Kidney tubule cell (primary cell): ENCODE measurements around the gene TLR1.
"Not testable (repeated sequence)": the region's sequence is repeated elsewhere in the genome, so short reads cannot be mapped to it uniquely, and the experiment has no call there.

ENCODE experiments used
- DNase-seq: peaks from one replicate; pipeline ENCODE4 v3.0.0-alpha.2; 2018; ENCODE audit warnings: low spot score

The TLR1 gene

GRCh38 chr4:38804654-38805295 lies at the start of gene TLR1:
TLR1 (minus strand) TSS chr4:38804791; CDS start chr4:38798831, 5,960 bp downstream.
- peak; percentile 76 for DNase-seq

- DNase-seq, result no peak
Measured at GRCh38 chr4:38846015-38846414, 41.4 kb upstream of the TLR1 start.

- no peak for DNase-seq
Measured at GRCh38 chr4:38842994-38843393, 38.4 kb upstream of the TLR1 start.

DNA sequence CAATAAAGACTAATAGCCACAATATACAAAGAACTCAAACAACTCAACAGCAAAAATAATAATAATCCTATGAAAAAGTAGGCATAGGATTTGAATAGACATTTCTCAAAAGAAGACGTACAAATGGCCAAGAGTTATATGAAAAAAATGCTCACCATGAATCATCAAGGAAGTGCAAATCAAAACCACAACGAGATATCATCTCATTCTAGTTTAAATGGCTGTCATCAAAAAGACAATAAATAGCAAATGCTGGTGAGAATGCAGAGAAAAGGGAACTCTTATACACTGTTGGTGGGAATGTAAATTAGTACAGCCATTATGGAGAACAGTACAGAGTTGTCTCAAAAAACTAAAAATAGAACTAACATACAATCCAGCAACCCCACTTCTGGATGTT lies 33.3 kb upstream of the TLR1 start:
- no peak for DNase-seq

DNA sequence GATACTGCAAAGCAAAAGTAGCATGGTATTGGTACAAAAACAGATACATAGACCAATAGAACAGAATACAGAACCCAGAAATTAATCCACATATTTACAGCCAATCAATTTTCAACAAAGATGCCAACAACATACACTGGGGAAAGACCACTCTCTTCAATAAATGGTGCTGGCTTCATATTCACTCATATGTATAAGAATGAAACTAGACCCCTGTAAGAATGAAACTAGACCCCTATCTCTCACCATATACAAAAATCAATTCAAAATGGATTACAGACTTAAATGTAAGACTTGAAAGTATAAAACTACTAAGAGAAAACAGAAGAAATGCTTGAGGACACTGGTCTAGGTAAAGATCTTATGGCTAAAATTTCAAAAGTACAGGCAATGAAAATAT lies 32.7 kb upstream of the TLR1 start:
- DNase-seq, result no peak

DNA sequence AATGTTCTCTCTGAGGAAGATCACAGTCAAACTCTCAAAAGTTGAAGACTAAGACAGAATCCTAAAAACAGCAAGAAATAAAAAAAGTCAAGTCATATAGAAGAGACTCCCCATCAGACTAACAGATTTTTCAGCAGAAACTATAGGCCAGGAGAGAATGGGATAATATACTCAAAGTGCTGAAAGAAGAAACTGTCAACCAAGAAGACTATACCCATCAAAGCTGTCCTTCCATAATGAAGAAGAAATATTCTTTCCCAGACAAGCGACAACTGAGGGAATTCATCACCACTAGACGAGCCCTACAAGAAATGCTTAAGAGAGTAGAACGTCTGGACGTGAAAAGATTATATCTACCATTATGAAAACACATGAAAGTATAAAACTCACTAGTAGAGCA lies 30.0 kb upstream of the TLR1 start:
- no peak for DNase-seq

DNA sequence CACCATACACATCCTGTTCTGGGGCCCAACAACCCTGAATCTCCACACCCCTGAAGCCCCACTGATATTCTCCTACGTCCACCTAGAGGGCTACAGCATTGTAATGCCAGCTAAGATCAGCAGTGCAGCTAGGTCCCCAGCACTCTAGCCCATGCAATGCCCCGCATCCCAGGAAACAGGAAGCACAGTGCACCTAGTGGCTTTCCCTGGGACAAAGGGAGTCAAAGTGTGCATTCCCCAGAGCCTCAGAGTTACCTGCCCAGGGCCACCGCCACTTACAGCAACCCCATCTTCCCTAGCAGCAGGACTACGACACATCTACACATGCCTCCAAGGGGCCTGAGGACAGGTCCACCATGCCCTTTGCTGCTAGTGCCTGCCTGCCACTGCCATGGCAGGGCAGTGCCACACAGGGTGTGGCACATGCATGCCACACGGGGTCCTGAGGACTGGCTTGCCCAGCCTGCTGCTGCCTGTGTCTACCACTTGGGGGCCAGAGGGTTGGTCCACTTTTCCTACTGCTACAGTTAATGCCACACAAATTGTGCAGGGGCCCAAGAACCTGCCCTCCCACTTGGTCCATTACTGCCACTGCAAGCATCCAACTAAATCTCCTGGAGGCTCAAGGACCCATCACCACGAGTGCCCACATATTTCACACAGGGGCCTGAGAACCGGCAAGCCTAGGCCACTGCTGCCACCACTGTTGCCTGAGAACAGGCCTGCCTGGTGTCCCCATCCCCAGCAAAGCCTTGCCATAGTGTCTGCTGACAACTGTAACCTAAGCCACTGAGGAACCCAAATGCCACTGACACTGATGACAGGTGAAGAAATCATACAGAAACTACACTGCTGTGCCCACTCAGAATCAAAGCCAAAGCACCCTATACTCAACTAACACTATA lies 28.3 kb upstream of the TLR1 start:
- no peak for DNase-seq

GRCh38 chr4:38832206-38832605 lies 27.6 kb upstream of the TLR1 start:
- DNase-seq, result no peak

- no peak for DNase-seq
Measured at GRCh38 chr4:38831653-38832052, 27.1 kb upstream of the TLR1 start.

DNA sequence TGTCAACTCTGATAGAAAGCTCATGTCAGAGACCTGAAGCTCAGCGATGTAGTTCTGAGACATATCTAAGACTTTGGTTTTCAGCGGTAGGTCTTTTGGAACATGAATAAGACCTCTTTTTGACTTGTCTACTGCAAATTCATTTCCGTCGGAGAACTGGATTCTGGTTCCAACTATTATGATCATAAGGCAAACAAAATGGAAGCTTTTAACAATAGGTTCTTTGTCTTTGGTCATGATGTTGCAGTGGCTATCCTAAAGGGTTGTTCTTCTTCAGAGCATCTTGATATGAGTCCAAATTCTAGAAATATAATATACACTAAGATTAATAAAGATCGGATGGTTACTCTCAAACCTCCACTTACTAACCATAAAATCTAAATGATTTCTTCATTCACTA lies 24.6 kb upstream of the TLR1 start:
- no peak for DNase-seq

DNA sequence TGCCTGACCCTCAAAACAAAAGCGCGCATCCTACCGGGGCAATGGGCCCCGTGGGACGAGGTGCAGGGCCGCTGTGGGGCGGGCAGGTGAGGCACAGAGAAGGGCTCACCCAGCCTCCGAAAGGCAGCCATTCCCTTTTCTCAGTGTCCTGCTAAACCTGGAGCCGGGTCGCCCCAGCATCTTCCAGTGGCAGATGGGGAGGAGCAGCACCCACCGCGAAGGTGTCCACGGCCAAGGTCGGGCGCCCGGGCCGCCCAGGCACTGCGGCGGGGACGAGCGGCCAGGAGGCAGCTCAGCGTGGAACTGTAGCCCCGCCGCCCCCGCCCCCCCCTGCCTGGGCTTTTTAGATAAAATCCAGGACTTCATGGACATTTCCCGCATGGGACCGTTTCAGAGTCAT lies 19.2 kb upstream of the TLR1 start:
- DNase-seq, result no peak

DNA sequence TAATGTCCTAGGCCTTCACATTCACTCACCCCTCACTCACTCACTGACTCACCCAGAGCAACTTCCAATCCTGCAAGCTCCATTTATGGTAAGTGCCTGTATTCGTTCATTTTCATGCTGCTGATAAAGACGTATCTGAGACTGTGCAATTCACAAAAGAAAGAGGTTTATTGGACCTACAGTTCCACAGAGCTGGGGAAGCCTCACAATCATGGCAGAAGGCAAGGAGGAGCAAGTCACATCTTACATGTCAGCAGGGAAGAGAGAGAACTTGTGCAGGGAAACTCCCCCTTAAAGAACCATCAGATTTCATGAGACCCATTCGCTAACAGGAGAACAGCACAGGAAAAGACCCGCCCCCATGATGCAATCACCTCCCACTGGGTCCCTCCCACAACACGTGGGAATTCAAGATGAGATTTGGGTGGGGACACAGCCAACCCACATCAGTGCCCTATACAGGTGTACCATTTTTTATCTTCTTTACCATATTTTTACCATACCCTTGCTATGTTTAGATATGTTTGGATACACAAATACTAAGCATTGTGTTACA lies 18.2 kb upstream of the TLR1 start:
- DNase-seq, result no peak

GRCh38 chr4:38821739-38822138 lies 17.1 kb upstream of the TLR1 start:
- DNase-seq, result no peak

DNA sequence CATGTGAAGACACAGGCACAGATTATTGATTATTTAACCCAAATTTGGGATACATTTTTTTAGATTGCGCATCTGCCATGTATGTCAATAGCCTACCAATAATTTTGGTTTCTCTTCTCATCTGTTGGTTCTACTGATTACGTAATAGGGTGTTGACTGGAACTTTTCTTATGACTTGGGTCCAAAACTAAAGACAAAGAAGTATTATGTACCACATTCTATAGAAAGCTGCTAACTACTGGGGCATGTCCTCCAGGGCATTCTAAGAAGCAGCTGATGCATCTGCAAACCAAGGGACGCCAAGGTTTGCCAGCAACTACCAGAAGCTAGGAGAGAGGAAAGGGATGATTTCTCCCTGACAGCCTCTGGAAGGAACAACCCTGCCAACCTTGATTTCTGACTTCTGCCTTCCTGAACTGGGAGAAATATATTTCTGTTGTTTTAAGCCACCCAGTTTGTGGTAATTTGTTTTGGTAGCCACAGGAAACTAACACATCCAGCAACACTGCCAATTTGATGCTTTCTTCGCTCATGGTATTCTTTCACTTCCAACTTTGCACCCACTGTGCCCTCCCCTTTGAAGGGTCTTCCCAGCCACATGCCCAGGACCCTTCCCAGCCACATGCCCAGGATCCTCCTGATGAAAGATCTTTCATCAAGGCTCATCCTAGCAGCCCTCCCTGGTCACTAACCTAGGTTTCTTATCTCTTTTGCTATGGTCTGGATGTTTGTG lies 15.9 kb upstream of the TLR1 start:
- no peak for DNase-seq

DNA sequence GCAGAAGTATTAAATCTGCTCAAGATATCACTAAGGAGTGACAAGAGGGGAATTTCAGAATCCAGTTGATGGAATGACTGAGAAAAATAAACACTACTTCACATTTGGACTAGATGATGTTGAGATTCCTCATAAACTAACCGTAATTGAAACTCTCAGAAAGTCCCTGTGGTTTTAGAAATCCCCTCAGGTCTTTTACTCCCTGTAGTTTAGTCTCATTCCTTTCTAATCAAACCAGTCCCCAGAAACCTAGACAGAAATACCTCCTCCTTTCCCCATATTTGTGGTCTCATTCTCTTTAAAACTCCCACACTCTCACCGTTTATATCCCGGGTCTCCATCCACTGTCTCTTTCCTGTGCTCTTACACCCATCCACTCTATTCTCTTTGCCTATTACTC lies 15.0 kb upstream of the TLR1 start:
- DNase-seq, result peak; percentile 65

DNA sequence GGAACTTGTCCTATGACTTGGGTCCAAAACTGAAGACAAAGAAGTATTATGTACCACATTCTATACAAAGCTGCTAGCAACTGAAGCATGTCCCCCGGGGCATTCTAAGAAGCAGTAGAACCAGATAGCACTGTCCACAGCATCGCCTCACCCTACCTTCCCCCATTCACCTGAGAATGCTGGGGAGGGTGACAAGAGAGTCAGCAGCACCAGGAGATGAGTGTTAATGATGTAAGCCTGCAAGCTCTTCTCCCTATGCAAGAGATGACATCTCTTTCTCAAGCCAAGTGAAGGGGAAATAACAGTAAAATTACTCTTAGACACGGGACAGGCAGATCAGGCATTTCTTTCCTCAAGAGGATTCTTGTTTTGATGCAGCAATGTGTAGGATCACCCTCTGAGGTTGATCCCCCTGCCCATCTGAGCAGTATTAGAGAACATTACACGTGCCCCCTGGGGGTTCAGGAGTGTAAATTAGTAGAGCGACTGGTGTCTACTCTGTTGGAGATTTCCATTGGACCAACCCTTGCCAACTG lies 13.9 kb upstream of the TLR1 start:
- peak; percentile 84 for DNase-seq

- peak; percentile 39 for DNase-seq
Measured at GRCh38 chr4:38815885-38816782, 11.5 kb upstream of the TLR1 start.

DNA sequence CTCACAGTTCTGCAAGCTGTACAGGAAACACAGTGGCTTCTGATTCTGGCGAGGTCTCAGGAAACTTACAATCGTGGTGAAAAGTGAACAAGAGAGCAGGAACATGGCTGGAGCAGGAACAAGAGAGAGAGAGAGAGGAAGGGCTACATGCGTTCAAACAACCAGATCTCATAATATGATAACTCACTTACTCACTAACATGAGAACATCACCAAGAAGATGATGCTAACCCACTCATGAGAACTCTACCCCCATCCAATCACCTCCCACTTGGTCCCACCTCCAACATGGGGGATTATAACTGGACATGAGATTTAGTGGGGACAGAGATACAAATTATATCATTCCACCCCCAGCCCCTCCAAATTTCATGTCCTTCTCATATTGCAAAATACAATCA lies 9.8 kb upstream of the TLR1 start:
- DNase-seq, result no peak

DNA sequence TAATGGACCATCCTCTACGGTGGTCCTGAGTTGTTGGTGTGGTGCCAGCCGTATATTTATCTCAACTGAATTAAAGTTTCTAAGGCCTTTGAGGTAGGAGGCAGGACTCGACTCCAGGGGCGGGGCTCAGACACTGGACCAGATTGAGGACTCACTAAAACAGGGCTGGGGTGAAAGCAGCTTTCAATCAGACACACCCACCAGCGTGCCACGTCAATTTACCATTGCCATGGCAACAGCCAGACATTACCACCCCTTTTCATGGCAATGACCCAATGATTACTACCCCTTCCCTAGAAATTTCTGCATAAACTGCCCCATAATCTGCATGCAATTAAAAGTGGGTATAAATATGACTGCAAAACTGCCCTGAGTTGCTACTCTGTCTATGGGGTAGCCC lies 6.7 kb upstream of the TLR1 start:
- no peak for DNase-seq

GRCh38 chr4:38807462-38807861 lies 2.9 kb upstream of the TLR1 start:
- DNase-seq, result not testable (repeated sequence)

DNA sequence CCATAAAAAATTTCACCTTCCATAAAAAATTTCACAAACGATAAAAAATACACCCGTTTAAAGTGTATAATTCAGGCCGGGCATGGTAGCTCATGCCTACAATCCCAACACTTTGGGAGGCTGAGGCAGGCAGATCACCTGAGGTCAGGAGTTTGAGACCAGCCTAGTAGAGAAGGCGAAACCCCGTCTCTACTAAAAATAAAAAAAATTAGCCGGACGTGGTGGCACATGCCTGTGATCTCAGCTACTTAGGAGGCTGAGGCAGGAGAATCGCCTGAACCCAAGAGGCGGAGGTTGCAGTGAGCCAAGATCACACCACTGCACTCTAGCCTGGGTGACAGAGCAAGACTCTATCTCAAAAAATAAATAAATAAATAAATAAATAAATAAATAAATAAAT lies 1.7 kb upstream of the TLR1 start:
- not testable (repeated sequence) for DNase-seq
